ENCODE measurements around the gene LELP1.

DNA sequence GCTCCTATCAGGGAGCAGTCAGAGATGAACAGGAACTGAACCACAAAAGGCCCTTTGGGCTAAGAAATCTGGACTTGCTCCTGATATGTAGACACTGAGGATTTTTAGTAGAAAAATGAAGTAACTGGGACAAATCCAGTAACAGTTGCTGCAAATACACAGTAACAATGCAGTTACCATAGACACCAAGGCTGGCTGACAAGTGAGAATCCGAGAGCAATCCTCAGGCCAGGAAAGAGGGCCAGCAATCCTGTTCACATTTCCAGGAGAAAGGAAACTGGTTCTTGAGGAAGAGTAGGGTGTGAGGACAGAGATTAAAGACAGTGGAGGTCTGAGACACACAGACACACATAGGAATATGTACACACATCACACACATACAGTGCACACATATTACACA is 46.9 kb downstream of the LELP1 start:
- TF ChIP-seq, protein P1, sequence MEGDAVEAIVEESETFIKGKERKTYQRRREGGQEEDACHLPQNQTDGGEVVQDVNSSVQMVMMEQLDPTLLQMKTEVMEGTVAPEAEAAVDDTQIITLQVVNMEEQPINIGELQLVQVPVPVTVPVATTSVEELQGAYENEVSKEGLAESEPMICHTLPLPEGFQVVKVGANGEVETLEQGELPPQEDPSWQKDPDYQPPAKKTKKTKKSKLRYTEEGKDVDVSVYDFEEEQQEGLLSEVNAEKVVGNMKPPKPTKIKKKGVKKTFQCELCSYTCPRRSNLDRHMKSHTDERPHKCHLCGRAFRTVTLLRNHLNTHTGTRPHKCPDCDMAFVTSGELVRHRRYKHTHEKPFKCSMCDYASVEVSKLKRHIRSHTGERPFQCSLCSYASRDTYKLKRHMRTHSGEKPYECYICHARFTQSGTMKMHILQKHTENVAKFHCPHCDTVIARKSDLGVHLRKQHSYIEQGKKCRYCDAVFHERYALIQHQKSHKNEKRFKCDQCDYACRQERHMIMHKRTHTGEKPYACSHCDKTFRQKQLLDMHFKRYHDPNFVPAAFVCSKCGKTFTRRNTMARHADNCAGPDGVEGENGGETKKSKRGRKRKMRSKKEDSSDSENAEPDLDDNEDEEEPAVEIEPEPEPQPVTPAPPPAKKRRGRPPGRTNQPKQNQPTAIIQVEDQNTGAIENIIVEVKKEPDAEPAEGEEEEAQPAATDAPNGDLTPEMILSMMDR (IDR thresholded peaks at IDR 0.05), result no peak
- TF ChIP-seq POLR2A (IDR thresholded peaks at IDR 0.05), result no peak

All from uterus (tissue), 2 donors.